Measurements from ENCODE around the gene FAM3A.

DNA sequence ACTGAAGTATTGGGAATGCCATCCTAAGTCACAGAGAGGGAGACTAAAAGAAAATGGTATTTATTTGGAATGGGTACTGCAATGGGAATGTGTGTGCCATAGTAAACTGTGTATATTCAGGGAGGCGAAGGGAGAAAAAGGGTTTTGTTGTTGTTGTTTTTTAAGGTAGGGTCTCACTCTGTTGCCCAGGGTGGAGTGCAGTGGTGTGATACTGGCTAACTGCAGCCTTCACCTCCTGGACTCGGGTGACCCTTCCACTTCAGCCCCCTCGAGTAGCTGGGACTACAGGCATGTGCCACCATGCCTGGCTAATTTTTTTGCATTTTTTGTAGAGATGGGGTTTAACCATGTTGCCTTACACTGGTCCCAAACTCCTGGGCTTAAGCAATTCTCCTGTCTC is 21.3 kb downstream of the FAM3A start:
- TF ChIP-seq, protein P1, sequence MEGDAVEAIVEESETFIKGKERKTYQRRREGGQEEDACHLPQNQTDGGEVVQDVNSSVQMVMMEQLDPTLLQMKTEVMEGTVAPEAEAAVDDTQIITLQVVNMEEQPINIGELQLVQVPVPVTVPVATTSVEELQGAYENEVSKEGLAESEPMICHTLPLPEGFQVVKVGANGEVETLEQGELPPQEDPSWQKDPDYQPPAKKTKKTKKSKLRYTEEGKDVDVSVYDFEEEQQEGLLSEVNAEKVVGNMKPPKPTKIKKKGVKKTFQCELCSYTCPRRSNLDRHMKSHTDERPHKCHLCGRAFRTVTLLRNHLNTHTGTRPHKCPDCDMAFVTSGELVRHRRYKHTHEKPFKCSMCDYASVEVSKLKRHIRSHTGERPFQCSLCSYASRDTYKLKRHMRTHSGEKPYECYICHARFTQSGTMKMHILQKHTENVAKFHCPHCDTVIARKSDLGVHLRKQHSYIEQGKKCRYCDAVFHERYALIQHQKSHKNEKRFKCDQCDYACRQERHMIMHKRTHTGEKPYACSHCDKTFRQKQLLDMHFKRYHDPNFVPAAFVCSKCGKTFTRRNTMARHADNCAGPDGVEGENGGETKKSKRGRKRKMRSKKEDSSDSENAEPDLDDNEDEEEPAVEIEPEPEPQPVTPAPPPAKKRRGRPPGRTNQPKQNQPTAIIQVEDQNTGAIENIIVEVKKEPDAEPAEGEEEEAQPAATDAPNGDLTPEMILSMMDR (conservative IDR thresholded peaks at IDR 0.05 in 1 of 2, IDR thresholded peaks at IDR 0.05 in 1 of 2; ENCODE audit: low read depth in 1 of 2, low read length in 2 of 2) = no peak
- TF ChIP-seq EZH2 (IDR thresholded peaks at IDR 0.05; ENCODE audit: low read length, missing control alignments) = no peak
